ENCODE results near the gene FRY.

The FRY gene

GRCh38 chr13:32067149-32067961, 35.8 kb downstream of the FRY start:
- TF ChIP-seq REST (IDR thresholded peaks at IDR 0.05; ENCODE audit: insufficient replicate concordance, low read depth) (no peak), POLR2AphosphoS5 (IDR thresholded peaks at IDR 0.05; ENCODE audit: low read depth) (no peak), SPI1 (IDR thresholded peaks at IDR 0.05; ENCODE audit: borderline replicate concordance, low read depth) (no peak), GABPA (IDR thresholded peaks at IDR 0.05; ENCODE audit: low read depth) (no peak), CTCF (IDR thresholded peaks at IDR 0.05; ENCODE audit: insufficient read depth, low read length) (no peak)
- Histone ChIP-seq H3K27ac (replicated peaks) (no peak overlapping the region; the same call in 1 of the 2 replicates), H3K4me3 (replicated peaks; ENCODE audit: insufficient read depth, low read length) (no peak overlapping the region), H3K27me3 (ENCODE audit: insufficient read depth, poor library complexity, severe bottlenecking) (no peaks in the 10 kb centered on the region)
- DNase-seq (ENCODE audit: low read depth in 1 of 2, low spot score in 1 of 2): no peak

DNA sequence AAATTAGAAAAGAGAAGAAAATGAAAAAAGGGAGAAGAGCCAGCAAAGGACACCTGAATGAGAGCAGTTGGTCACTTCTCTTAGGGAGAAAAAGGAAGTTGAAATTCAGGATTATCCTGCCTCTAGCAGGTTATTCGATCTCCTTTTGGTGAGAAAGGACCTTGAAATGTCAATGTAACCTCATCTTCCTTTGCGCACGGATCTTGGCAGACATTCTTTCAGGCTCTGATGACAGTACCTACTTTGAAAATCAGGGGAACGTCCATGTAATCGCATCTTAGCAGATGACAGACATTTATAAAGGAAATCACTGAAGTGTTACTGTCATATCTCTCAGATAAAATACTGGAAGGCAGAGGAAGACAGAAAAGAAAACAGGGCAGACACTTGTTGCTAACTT, 36.7 kb downstream of the FRY start:
- no peak overlapping the region for H3K4me3 ChIP-seq (replicated peaks; ENCODE audit: insufficient read depth, low read length)
- no peaks in the 10 kb centered on the region for H3K27me3 ChIP-seq (ENCODE audit: insufficient read depth, poor library complexity, severe bottlenecking)
- H3K27ac ChIP-seq (replicated peaks): no peak overlapping the region
- TF ChIP-seq CTCF (IDR thresholded peaks at IDR 0.05; ENCODE audit: insufficient read depth, low read length) (no peak), POLR2AphosphoS5 (IDR thresholded peaks at IDR 0.05; ENCODE audit: low read depth) (no peak), GABPA (IDR thresholded peaks at IDR 0.05; ENCODE audit: low read depth) (no peak), REST (IDR thresholded peaks at IDR 0.05; ENCODE audit: insufficient replicate concordance, low read depth) (no peak), SPI1 (IDR thresholded peaks at IDR 0.05; ENCODE audit: borderline replicate concordance, low read depth) (no peak)
- no peak for DNase-seq (ENCODE audit: low read depth in 1 of 2, low spot score in 1 of 2)

DNA sequence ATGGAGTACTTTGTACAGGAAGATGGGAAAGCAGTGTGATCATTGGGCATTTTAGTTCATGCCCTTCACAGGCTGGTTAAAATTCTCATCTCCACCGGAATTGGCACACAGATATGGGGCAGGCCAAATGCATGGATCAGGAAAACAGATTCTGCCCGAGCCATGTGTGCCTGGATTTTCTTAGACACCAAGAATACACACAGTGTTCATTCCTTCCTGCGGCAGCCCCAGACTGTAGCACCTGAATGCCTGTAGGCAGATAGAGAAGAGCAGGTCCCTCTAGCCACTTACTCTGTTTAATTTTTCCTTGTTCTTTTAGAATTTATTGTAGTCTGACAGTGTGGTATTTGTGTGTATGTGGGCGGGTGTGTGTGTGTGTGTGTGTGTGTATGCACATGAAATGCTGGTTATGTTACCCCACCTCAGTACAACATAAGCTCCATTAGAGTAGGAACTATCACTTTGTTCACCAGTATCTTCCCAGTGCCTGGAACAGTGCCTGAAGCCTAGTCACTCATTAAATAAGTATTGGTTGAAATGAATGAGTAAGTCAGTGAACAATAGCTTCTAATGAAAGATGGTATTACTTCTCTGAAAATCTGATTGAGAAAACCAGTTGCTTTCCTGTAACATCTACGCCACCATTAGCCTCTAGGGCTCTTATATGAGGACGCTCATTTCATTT, 41.7 kb downstream of the FRY start:
- Histone ChIP-seq H3K27ac (replicated peaks) (no peak overlapping the region; the same call in 1 of the 2 replicates), H3K4me3 (replicated peaks; ENCODE audit: insufficient read depth, low read length) (no peak overlapping the region), H3K27me3 (ENCODE audit: insufficient read depth, poor library complexity, severe bottlenecking) (no peaks in the 10 kb centered on the region)
- no peak for DNase-seq (ENCODE audit: low read depth in 1 of 2, low spot score in 1 of 2)
- TF ChIP-seq GABPA (IDR thresholded peaks at IDR 0.05; ENCODE audit: low read depth) (no peak), CTCF (IDR thresholded peaks at IDR 0.05; ENCODE audit: insufficient read depth, low read length) (no peak), POLR2AphosphoS5 (IDR thresholded peaks at IDR 0.05; ENCODE audit: low read depth) (no peak), REST (IDR thresholded peaks at IDR 0.05; ENCODE audit: insufficient replicate concordance, low read depth) (no peak), SPI1 (IDR thresholded peaks at IDR 0.05; ENCODE audit: borderline replicate concordance, low read depth) (no peak)

Data from HL-60 (cell line).